K562 (cell line): ENCODE data around the gene GRIK5. TPM values are rescaled to one million over a fixed set of nuclear protein-coding genes. Genes with fewer than 3 reads are reported as not detected.
A peak's percentile ranks its signal among the peaks of the same experiment; 100 is the strongest.

ENCODE experiments used
- CTBP1 ChIP-seq: fragments of 450-650 bp; IDR thresholded peaks from 2 replicates; pipeline ENCODE4 v1.6.1; 2016; ENCODE audit warnings: borderline replicate concordance
- MEIS2 ChIP-seq: fragments of 450-650 bp; IDR thresholded peaks from 2 replicates; pipeline ENCODE4 v1.6.1; 2014; ENCODE audit warnings: mild to moderate bottlenecking; ENCODE audit not compliant: partially characterized antibody
- MTA1 ChIP-seq: fragments of 450-650 bp; IDR thresholded peaks from 2 replicates; pipeline ENCODE4 v1.6.1; 2017; ENCODE audit warnings: borderline replicate concordance
- SMC3 ChIP-seq: conservative IDR thresholded peaks from 2 replicates; pipeline ENCODE4 v1.6.1; 2011; ENCODE audit warnings: low read depth, low read length, improper control_type of control experiment; ENCODE audit not compliant: insufficient read depth
- ZNF263 ChIP-seq: sonication (generic); formaldehyde crosslinking; IDR thresholded peaks from 2 replicates; pipeline ENCODE4 v1.8.0; 2022; ENCODE audit warnings: mild to moderate bottlenecking, missing genetic modification reagents, borderline replicate concordance
- polyA plus RNA-seq, 8 experiments: library from polyadenylated mRNA; depleted of rRNA in 4 of 8; stranded (reverse) in 5 of 8; unstranded in 3 of 8; fragments of >200 nt; fragmentation: Nextera tagmentation in 2 of 8; fragmentation: Illumina TruSeq in 1 of 8; extraction: Ambion mirVana in 2 of 8; extraction: Trizol in 1 of 8; gene quantifications; 2 replicates each; pipeline versions ENCODE4 v1.2.1 to v1.2.3, GENCODE V29; 2011 to 2014; ENCODE audit warnings: inconsistent platforms in 1 of 8, missing spikeins in 1 of 8
- total RNA-seq, 7 experiments: library from RNA; depleted of rRNA in 6 of 7; stranded (reverse); fragments of >200 nt in 6 of 7; fragmentation: Illumina TruSeq in 2 of 7; extraction: Trizol in 2 of 7; gene quantifications; 2 replicates each; pipeline versions ENCODE4 v1.2.1 to v1.2.3, GENCODE V29; 2011 to 2021; ENCODE audit warnings: low replicate concordance in 1 of 7
- TF ChIP-seq, protein P1 (sequence below): IDR thresholded peaks from 2 replicates; pipeline ENCODE4 v1.6.1; 2011; ENCODE audit warnings: borderline replicate concordance, low read depth, mild to moderate bottlenecking, moderate library complexity, low read length; ENCODE audit not compliant: insufficient read depth, poor library complexity, severe bottlenecking
- TF ChIP-seq, protein P2 (sequence below): fragments of 450-650 bp; IDR thresholded peaks from 2 replicates; pipeline ENCODE4 v1.6.1; 2016

GRIK5 gene
- total and polyA plus RNA-seq, 9 of the 15 experiments (the other 6 are each of a cell fraction or from before 2014, with no cell fraction given): 0.04 to 0.55 (median 0.27) TPM; not detected in 2

DNA sequence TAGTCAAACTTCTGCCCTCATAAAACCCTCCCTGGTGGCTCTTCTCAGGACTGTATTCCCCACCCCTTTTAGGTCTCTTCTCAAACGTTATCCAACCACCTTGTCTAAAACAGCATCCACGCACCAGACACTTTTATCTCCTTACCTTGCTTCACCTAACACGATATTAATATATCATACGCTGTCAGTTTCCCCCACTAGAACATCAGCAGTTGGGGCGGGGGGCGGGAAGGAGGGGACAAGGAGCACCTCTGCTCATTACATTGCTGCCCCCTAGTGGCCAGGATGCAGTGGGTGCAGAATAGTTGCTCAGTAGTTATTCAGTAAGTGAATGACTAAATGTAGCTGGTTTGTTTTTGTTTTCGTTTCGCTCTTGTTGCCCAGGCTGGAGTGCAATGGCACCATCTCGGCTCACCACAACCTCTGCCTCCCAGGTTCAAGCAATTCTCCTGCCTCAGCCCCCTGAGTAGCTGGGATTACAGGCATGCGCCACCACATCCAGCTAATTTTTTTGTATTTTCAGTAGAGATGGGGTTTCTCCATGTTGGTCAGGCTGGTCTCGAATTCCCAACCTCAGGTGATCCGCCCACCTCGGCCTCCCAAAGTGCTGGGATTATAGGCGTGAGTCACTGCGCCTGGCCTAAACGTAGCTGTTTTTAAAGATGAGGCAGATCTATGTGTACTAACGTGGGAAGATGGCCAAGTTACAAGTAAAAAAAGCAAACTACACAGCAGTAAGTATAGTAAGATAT lies 35.2 kb downstream of the GRIK5 start (continued):
- TF ChIP-seq CTBP1: peak; percentile 48; the same call in 1 of the 2 replicates
- TF ChIP-seq, protein P1, sequence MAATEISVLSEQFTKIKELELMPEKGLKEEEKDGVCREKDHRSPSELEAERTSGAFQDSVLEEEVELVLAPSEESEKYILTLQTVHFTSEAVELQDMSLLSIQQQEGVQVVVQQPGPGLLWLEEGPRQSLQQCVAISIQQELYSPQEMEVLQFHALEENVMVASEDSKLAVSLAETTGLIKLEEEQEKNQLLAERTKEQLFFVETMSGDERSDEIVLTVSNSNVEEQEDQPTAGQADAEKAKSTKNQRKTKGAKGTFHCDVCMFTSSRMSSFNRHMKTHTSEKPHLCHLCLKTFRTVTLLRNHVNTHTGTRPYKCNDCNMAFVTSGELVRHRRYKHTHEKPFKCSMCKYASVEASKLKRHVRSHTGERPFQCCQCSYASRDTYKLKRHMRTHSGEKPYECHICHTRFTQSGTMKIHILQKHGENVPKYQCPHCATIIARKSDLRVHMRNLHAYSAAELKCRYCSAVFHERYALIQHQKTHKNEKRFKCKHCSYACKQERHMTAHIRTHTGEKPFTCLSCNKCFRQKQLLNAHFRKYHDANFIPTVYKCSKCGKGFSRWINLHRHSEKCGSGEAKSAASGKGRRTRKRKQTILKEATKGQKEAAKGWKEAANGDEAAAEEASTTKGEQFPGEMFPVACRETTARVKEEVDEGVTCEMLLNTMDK: peak; percentile 25
- peak; percentile 54 for TF ChIP-seq MEIS2
- peak; percentile 76 for TF ChIP-seq ZNF263 (CRISPR knock-in tag)
- peak; percentile 51 for TF ChIP-seq SMC3
- TF ChIP-seq, protein P2, sequence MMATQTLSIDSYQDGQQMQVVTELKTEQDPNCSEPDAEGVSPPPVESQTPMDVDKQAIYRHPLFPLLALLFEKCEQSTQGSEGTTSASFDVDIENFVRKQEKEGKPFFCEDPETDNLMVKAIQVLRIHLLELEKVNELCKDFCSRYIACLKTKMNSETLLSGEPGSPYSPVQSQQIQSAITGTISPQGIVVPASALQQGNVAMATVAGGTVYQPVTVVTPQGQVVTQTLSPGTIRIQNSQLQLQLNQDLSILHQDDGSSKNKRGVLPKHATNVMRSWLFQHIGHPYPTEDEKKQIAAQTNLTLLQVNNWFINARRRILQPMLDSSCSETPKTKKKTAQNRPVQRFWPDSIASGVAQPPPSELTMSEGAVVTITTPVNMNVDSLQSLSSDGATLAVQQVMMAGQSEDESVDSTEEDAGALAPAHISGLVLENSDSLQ: peak; percentile 65
- peak; percentile 27; the same call in 1 of the 2 replicates for TF ChIP-seq MTA1
